Measurements from ENCODE around the gene NBEAL2.

GRCh38 chr3:47054412-47054811 lies 74.9 kb downstream of the NBEAL2 start:
- no peak for TF ChIP-seq CTCF (IDR thresholded peaks at IDR 0.05)
- no peak for TF ChIP-seq POLR2A (IDR thresholded peaks at IDR 0.05)
